MM.1S (cell line): ENCODE data around the gene ADGRL3.

Source experiments
- EZH2phosphoT487 ChIP-seq: fragments of 300-600 bp; sonication (generic); IDR thresholded peaks from 2 replicates; pipeline ENCODE4 v1.6.1; 2018; ENCODE audit warnings: antibody characterized with exemption, low read length
- TF ChIP-seq, protein P1 (sequence below): fragments of 300-600 bp; sonication (generic); IDR thresholded peaks from 2 replicates; pipeline ENCODE4 v1.5.1; 2016; ENCODE audit warnings: antibody characterized with exemption, low read length, mixed read lengths

GRCh38 chr4:61296144-61296543 is 96.0 kb downstream of the ADGRL3 start:
- TF ChIP-seq, protein P1, sequence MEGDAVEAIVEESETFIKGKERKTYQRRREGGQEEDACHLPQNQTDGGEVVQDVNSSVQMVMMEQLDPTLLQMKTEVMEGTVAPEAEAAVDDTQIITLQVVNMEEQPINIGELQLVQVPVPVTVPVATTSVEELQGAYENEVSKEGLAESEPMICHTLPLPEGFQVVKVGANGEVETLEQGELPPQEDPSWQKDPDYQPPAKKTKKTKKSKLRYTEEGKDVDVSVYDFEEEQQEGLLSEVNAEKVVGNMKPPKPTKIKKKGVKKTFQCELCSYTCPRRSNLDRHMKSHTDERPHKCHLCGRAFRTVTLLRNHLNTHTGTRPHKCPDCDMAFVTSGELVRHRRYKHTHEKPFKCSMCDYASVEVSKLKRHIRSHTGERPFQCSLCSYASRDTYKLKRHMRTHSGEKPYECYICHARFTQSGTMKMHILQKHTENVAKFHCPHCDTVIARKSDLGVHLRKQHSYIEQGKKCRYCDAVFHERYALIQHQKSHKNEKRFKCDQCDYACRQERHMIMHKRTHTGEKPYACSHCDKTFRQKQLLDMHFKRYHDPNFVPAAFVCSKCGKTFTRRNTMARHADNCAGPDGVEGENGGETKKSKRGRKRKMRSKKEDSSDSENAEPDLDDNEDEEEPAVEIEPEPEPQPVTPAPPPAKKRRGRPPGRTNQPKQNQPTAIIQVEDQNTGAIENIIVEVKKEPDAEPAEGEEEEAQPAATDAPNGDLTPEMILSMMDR: no peak
- TF ChIP-seq EZH2phosphoT487: no peak
